Spleen (tissue), 7 donors: ENCODE results near the gene SERPING1.

Experiments
- CTCF ChIP-seq, 11 experiments: fragments of 200-600 bp in 7 of 11; fragments of 450-650 bp in 4 of 11; sonication (generic) in 4 of 11; IDR thresholded peaks in 8 of 11; conservative IDR thresholded peaks in 3 of 11; 1 replicate in 7 of 11; 2 replicates in 4 of 11; pipeline versions ENCODE4 v1.4.0 to v1.8.0; 2016 to 2021; ENCODE audit warnings: antibody characterized with exemption in 11 of 11, inconsistent platforms in 4 of 11, mild to moderate bottlenecking in 1 of 11
- POLR2A ChIP-seq, 3 donors: fragments of 450-650 bp; IDR thresholded peaks; one replicate each; pipeline ENCODE4 v1.5.1; 2017; ENCODE audit warnings: antibody characterized with exemption in 3 of 3, mild to moderate bottlenecking in 1 of 3
- POLR2AphosphoS5 ChIP-seq, 3 donors: sonication (generic); formaldehyde crosslinking; IDR thresholded peaks; one replicate each; pipeline ENCODE4 v1.5.1; 2017; ENCODE audit warnings: antibody characterized with exemption in 3 of 3
- donor health status: DM: no; HTN: no; CAD: no; lungs with moderate emphysema.
- donor health status: DM: no; HTN: no; CAD: no.
- donor health status: DM: no; HTN: no; CAD: no.

- TF ChIP-seq CTCF (IDR thresholded peaks at IDR 0.05 in 8 of 11, conservative IDR thresholded peaks at IDR 0.05 in 3 of 11) (no peak), POLR2AphosphoS5 (IDR thresholded peaks at IDR 0.05) (no peak), POLR2A (IDR thresholded peaks at IDR 0.05) (no peak)
Observed at GRCh38 chr11:57624864-57625263, 27.4 kb downstream of the SERPING1 start.
